DOHH2 (cell line): ENCODE measurements around the gene PRR30.

Experiments
- H3F3A ChIP-seq: fragments of 200-600 bp; sonication (generic), shearing (Covaris generic); 2 replicates; pipeline ENCODE4 v1.6.0; 2016; ENCODE audit warnings: antibody characterized with exemption, mild to moderate bottlenecking; ENCODE audit not compliant: control insufficient read depth, insufficient read depth
- H3K27ac ChIP-seq: fragments of 200-600 bp; sonication (generic); 2 replicates; pipeline ENCODE4 v1.5.1; 2014; ENCODE audit warnings: low read depth, mild to moderate bottlenecking, low read length, moderate library complexity
- H3K27me3 ChIP-seq: fragments of 200-600 bp; sonication (generic); 2 replicates; pipeline ENCODE4 v1.6.1; 2014; ENCODE audit warnings: mild to moderate bottlenecking, low read length, mixed read lengths; ENCODE audit not compliant: control insufficient read depth
- H3K36me3 ChIP-seq: fragments of 200-600 bp; sonication (generic); 2 replicates; pipeline ENCODE4 v1.6.1; 2014; ENCODE audit warnings: mild to moderate bottlenecking, low read length, moderate library complexity, mixed read lengths; ENCODE audit not compliant: control insufficient read depth
- H3K4me1 ChIP-seq: fragments of 200-600 bp; sonication (generic); 2 replicates; pipeline ENCODE4 v1.6.1; 2014; ENCODE audit warnings: mild to moderate bottlenecking, low read length, mixed read lengths; ENCODE audit not compliant: control insufficient read depth
- H3K4me2 ChIP-seq: fragments of 200-600 bp; sonication (generic); 2 replicates; pipeline ENCODE4 v1.6.0; 2014; ENCODE audit warnings: mild to moderate bottlenecking, low read length, moderate library complexity
- H3K4me3 ChIP-seq: fragments of 200-600 bp; sonication (generic); 2 replicates; pipeline ENCODE4 v1.5.1; 2014; ENCODE audit warnings: mild to moderate bottlenecking, low read length, mixed read lengths
- H3K79me2 ChIP-seq: fragments of 200-600 bp; sonication (generic); 2 replicates; pipeline ENCODE4 v1.6.1; 2014; ENCODE audit warnings: mild to moderate bottlenecking, low read length, mixed read lengths; ENCODE audit not compliant: control insufficient read depth
- H3K9me2 ChIP-seq: fragments of 200-600 bp; sonication (generic); replicated peaks from 2 replicates; pipeline ENCODE4 v1.6.1; 2014; ENCODE audit warnings: mild to moderate bottlenecking, low read length, mixed read lengths; ENCODE audit not compliant: control insufficient read depth
- H3K9me3 ChIP-seq: fragments of 200-600 bp; sonication (generic); 2 replicates; pipeline ENCODE4 v1.6.1; 2014; ENCODE audit warnings: antibody characterized with exemption, low read length, mixed read lengths; ENCODE audit not compliant: control insufficient read depth, insufficient read depth
- H4K20me1 ChIP-seq: fragments of 200-600 bp; sonication (generic); 2 replicates; pipeline ENCODE4 v1.6.0; 2014; ENCODE audit warnings: low read depth, mild to moderate bottlenecking, antibody characterized with exemption, low read length, moderate library complexity; ENCODE audit not compliant: control insufficient read depth, insufficient read depth
- CTCF ChIP-seq: fragments of 200-600 bp; sonication (generic); IDR thresholded peaks from one replicate; pipeline ENCODE4 v1.5.1; 2014; ENCODE audit warnings: antibody characterized with exemption, mild to moderate bottlenecking, low read depth, low read length; ENCODE audit not compliant: poor library complexity, severe bottlenecking
- EZH2phosphoT487 ChIP-seq: fragments of 200-600 bp; sonication (generic); IDR thresholded peaks from 2 replicates; pipeline ENCODE4 v1.6.1; 2017; ENCODE audit warnings: borderline replicate concordance, mild to moderate bottlenecking, antibody characterized with exemption, low read length, moderate library complexity, mixed read lengths

Gene PRR30

GRCh38 chr2:27128668-27129571 lies 10.3 kb downstream of the PRR30 start:
- Histone ChIP-seq H3K79me2 (peaks cover 17% of the 10 kb centered on the region), H4K20me1 (no peaks in the 10 kb centered on the region; the same call in 1 of the 2 replicates), H3K9me2 (no peaks in the 10 kb centered on the region), H3K27ac (no peak overlapping the region), H3K4me3 (no peak overlapping the region), H3F3A (no peaks in the 10 kb centered on the region), H3K36me3 (peaks cover 45% of the 10 kb centered on the region), H3K4me1 (peaks cover 12% of the 10 kb centered on the region), H3K27me3 (peaks cover 2% of the 10 kb centered on the region; the same call in 1 of the 2 replicates), H3K9me3 (no peaks in the 10 kb centered on the region), H3K4me2 (no peak overlapping the region)
- TF ChIP-seq CTCF (no peak), EZH2phosphoT487 (no peak)

GRCh38 chr2:27127883-27128667 lies 11.1 kb downstream of the PRR30 start:
- H4K20me1 ChIP-seq: no peaks in the 10 kb centered on the region; the same call in 1 of the 2 replicates
- peaks cover 10% of the 10 kb centered on the region for H3K27me3 ChIP-seq
- no peaks in the 10 kb centered on the region for H3K9me3 ChIP-seq
- no peak overlapping the region for H3K4me2 ChIP-seq
- peaks cover 8% of the 10 kb centered on the region for H3K79me2 ChIP-seq
- TF ChIP-seq EZH2phosphoT487 (no peak), CTCF (no peak)
- no peak overlapping the region for H3K4me3 ChIP-seq
- H3K27ac ChIP-seq: no peak overlapping the region
- no peaks in the 10 kb centered on the region for H3F3A ChIP-seq
- H3K36me3 ChIP-seq: peaks cover 40% of the 10 kb centered on the region
- no peaks in the 10 kb centered on the region for H3K9me2 ChIP-seq
- peaks cover 14% of the 10 kb centered on the region for H3K4me1 ChIP-seq

GRCh38 chr2:27126252-27126710 lies 12.9 kb downstream of the PRR30 start:
- H3K9me2 ChIP-seq: no peaks in the 10 kb centered on the region
- TF ChIP-seq CTCF (no peak), EZH2phosphoT487 (no peak)
- H3K9me3 ChIP-seq: no peaks in the 10 kb centered on the region
- H3K36me3 ChIP-seq: peaks cover 22% of the 10 kb centered on the region
- no peaks in the 10 kb centered on the region for H3K79me2 ChIP-seq
- H3K4me3 ChIP-seq: no peak overlapping the region
- H3K27me3 ChIP-seq: peaks cover 17% of the 10 kb centered on the region
- no peaks in the 10 kb centered on the region for H3F3A ChIP-seq
- peaks cover 11% of the 10 kb centered on the region for H3K4me1 ChIP-seq
- no peaks in the 10 kb centered on the region for H4K20me1 ChIP-seq
- no peak overlapping the region for H3K27ac ChIP-seq
- H3K4me2 ChIP-seq: no peak overlapping the region
